ENCODE data around the gene UTP14C. TPM values are rescaled to one million over a fixed set of nuclear protein-coding genes. Genes with fewer than 3 reads are reported as not detected.

The UTP14C gene
- total RNA-seq, 1 experiment from 2014 or later: 10.1 TPM

- H3K4me1 ChIP-seq (ENCODE audit: low read length): no peaks in the 10 kb centered on the region
- no peak overlapping the region for H3K4me3 ChIP-seq (ENCODE audit: low read length)
- no peak overlapping the region for H3K4me2 ChIP-seq (ENCODE audit: low read depth, low read length, poor library complexity, severe bottlenecking)
- no peak overlapping the region for H3K9ac ChIP-seq (ENCODE audit: low read length)
- H2AFZ ChIP-seq (ENCODE audit: low read length): no peak overlapping the region
- H3K9me3 ChIP-seq (ENCODE audit: low read length): peaks cover 10% of the 10 kb centered on the region
- H3K79me2 ChIP-seq (ENCODE audit: low read length): no peaks in the 10 kb centered on the region
- H3K27ac ChIP-seq (ENCODE audit: low read length): no peak overlapping the region
- H3K9me2 ChIP-seq (replicated peaks; ENCODE audit: insufficient read depth, low read length): no peaks in the 10 kb centered on the region
- no peaks in the 10 kb centered on the region for H3K27me3 ChIP-seq (ENCODE audit: low read length)
- no peaks in the 10 kb centered on the region for H3K36me3 ChIP-seq (ENCODE audit: insufficient read depth, low read length)
- no peaks in the 10 kb centered on the region for H4K20me1 ChIP-seq (ENCODE audit: insufficient read depth, low read depth, low read length)
- DNase-seq: peak; percentile 60
Observed at GRCh38 chr13:52070929-52071523, 46.5 kb downstream of the UTP14C start.

Other genes with a start within 250 kb of the UTP14C start
- gene DHRS12, start 220.5 kb upstream of the UTP14C start, total RNA-seq (2014; rRNA removed; shearing (Covaris generic); ENCODE audit: low replicate concordance): 9.7 and 10.9 TPM in 2 replicates
- 0.15 TPM in 1 of 2 replicates, not detected in the other for gene TMEM272, start 179.5 kb upstream of the UTP14C start, total RNA-seq (2014; rRNA removed; shearing (Covaris generic); ENCODE audit: low replicate concordance)
- gene CCDC70, start 162.7 kb upstream of the UTP14C start, total RNA-seq (2014; rRNA removed; shearing (Covaris generic); ENCODE audit: low replicate concordance): not detected in 2 replicates
- gene ATP7B, start 13.2 kb upstream of the UTP14C start, total RNA-seq (2014; rRNA removed; shearing (Covaris generic); ENCODE audit: low replicate concordance): 1.1 and 3.3 TPM in 2 replicates
- gene ALG11, start 12.3 kb upstream of the UTP14C start, total RNA-seq (2014; rRNA removed; shearing (Covaris generic); ENCODE audit: low replicate concordance): 12.2 and 17.6 TPM in 2 replicates
- gene NEK5, start 104.4 kb downstream of the UTP14C start, total RNA-seq (2014; rRNA removed; shearing (Covaris generic); ENCODE audit: low replicate concordance): not detected in 2 replicates
- gene NEK3, start 134.9 kb downstream of the UTP14C start, total RNA-seq (2014; rRNA removed; shearing (Covaris generic); ENCODE audit: low replicate concordance): 26.5 and 33.1 TPM in 2 replicates